HUES6 (cell line): ENCODE data around the gene NUFIP2.

Experiments used
- H3K27ac ChIP-seq: 2 replicates; pipeline ENCODE4 v1.7.0; 2013; ENCODE audit warnings: low read depth, mild to moderate bottlenecking, low read length, inconsistent platforms
- H3K27me3 ChIP-seq: 2 replicates; pipeline ENCODE4 v1.6.1; 2013; ENCODE audit warnings: low read length; ENCODE audit not compliant: control insufficient read depth, insufficient read depth
- H3K36me3 ChIP-seq: 2 replicates; pipeline ENCODE4 v1.6.1; 2013; ENCODE audit warnings: low read length; ENCODE audit not compliant: control insufficient read depth, insufficient read depth
- H3K4me1 ChIP-seq: 2 replicates; pipeline ENCODE4 v1.6.1; 2013; ENCODE audit warnings: low read length; ENCODE audit not compliant: control insufficient read depth, insufficient read depth
- H3K4me3 ChIP-seq: 2 replicates; pipeline ENCODE4 v1.5.1; 2013; ENCODE audit warnings: low read depth, low read length
- H3K9ac ChIP-seq: one replicate; pipeline ENCODE4 v1.6.1; 2013; ENCODE audit warnings: mild to moderate bottlenecking, low read length
- H3K9me3 ChIP-seq: 2 replicates; pipeline ENCODE4 v1.6.1; 2013; ENCODE audit warnings: low read depth, low read length; ENCODE audit not compliant: control insufficient read depth, insufficient read depth

Gene NUFIP2

GRCh38 chr17:29214215-29215146 lies 79.5 kb downstream of the NUFIP2 start:
- H3K27me3 ChIP-seq = no peaks in the 10 kb centered on the region
- H3K4me1 ChIP-seq = no peaks in the 10 kb centered on the region; the same call in 1 of the 2 replicates
- no peaks in the 10 kb centered on the region for H3K36me3 ChIP-seq
- no peak overlapping the region for H3K9ac ChIP-seq
- no peaks in the 10 kb centered on the region for H3K9me3 ChIP-seq
- H3K4me3 ChIP-seq = no peak overlapping the region
- H3K27ac ChIP-seq = no peak overlapping the region

GRCh38 chr17:29212681-29213121 lies 81.2 kb downstream of the NUFIP2 start:
- H3K9ac ChIP-seq = no peak overlapping the region
- no peak overlapping the region for H3K27ac ChIP-seq
- no peak overlapping the region for H3K4me3 ChIP-seq
- H3K36me3 ChIP-seq = no peaks in the 10 kb centered on the region
- H3K9me3 ChIP-seq = no peaks in the 10 kb centered on the region
- H3K4me1 ChIP-seq = peaks cover 7% of the 10 kb centered on the region; the same call in 1 of the 2 replicates
- no peaks in the 10 kb centered on the region for H3K27me3 ChIP-seq

- Histone ChIP-seq H3K27ac (no peak overlapping the region), H3K27me3 (no peaks in the 10 kb centered on the region), H3K4me1 (peaks cover 11% of the 10 kb centered on the region), H3K36me3 (no peaks in the 10 kb centered on the region), H3K9ac (no peak overlapping the region), H3K4me3 (no peak overlapping the region), H3K9me3 (no peaks in the 10 kb centered on the region)
Observed at GRCh38 chr17:29212094-29212631, 81.8 kb downstream of the NUFIP2 start.

GRCh38 chr17:29210879-29211278 lies 83.1 kb downstream of the NUFIP2 start:
- Histone ChIP-seq H3K9ac (no peak overlapping the region), H3K27me3 (no peaks in the 10 kb centered on the region), H3K36me3 (no peaks in the 10 kb centered on the region), H3K9me3 (no peaks in the 10 kb centered on the region), H3K27ac (no peak overlapping the region), H3K4me3 (no peak overlapping the region), H3K4me1 (peaks cover 11% of the 10 kb centered on the region)

GRCh38 chr17:29209073-29209472 lies 84.9 kb downstream of the NUFIP2 start:
- Histone ChIP-seq H3K9me3 (no peaks in the 10 kb centered on the region), H3K27me3 (no peaks in the 10 kb centered on the region), H3K36me3 (no peaks in the 10 kb centered on the region), H3K27ac (no peak overlapping the region), H3K4me1 (peaks cover 11% of the 10 kb centered on the region), H3K9ac (no peak overlapping the region), H3K4me3 (no peak overlapping the region)

- peaks cover 11% of the 10 kb centered on the region for H3K4me1 ChIP-seq
- no peak overlapping the region for H3K4me3 ChIP-seq
- no peaks in the 10 kb centered on the region for H3K9me3 ChIP-seq
- H3K27me3 ChIP-seq = no peaks in the 10 kb centered on the region
- no peak overlapping the region for H3K27ac ChIP-seq
- no peaks in the 10 kb centered on the region for H3K36me3 ChIP-seq
- no peak overlapping the region for H3K9ac ChIP-seq
Observed at GRCh38 chr17:29207975-29208374, 86.0 kb downstream of the NUFIP2 start.
